Stimulated activated naive CD4-positive, alpha-beta T cell (primary cell): ENCODE results near the gene ARHGAP28.

Experiments used
- DNase-seq, 6 experiments: peaks; one replicate each; lab custom pipeline; 2025; lab: John Stamatoyannopoulos, UW

ARHGAP28 gene

DNA sequence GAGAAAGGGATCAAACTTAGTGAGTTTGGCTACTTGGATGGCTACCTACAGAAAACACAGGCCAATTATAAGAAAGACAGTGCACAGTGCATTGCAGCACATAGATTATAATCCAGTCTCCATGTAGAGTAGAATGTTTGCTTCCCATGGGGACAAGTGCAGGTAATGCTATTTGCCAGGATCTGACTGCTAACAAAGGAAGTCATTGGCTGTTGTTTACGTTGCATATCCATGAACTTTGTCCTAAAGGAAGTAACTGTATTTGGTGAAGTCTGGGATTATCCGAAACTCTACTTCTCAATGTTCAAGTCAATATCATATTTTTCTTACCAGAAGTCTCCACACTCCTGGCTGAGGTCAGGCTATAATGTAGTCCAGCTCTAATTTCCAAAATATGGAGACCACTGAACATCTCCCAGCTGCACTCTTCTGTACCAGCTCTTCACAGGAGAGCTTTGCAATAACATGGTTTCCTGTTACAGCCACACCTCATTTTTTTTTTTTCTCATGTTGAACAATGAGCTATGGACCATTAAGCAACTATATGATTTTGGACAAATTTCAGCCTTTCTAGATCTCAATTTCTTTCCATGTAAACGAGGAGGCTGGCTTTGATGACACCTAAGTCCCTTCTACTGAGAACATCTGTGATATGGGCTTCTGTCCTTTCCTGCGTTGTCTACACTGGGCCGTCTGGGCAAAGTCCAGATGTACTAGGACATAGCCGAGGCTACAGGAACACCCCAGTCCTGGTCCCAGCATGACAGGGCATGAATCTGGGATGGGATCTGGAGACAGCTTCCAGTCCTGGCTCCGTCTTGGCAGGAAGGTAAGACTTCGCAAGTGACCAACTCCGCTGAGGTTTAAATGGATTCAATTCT, 233.3 kb downstream of the ARHGAP28 start:
- DNase-seq = no peak

DNA sequence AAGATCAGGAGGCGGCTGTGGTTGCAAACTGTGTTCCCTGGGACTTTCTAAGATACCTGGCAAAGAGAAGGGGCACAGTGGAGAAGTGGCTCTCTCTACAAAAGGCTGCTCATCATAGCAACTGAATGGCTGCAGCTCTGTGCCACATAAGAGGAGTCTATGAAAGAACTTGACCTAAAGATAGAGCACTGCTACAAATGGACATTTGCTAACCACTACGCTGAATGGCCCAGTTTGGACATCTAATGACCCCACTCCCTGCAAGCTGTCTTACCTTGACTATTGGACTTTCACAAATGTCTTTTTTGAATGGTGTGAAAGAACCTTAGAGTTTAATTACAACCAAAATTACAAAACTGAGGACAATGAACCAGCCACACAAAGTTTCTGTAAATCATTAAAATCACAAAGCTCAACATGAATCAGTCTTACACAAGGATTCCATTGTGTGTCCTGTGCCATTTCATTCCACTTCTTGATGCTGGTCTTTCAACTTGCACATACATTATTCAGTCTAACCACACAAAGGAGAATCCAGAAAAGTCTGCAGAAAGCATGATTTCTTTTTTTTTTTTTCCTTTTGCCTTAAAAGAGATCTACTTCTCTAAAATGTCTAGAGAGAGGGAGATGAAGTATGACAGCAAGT, 234.1 kb downstream of the ARHGAP28 start:
- no peak for DNase-seq
